ENCODE data around the gene RABL3.

RABL3 gene

GRCh38 chr3:120659834-120660233 is 82.5 kb downstream of the RABL3 start:
- no peaks in the 10 kb centered on the region for H3K27me3 ChIP-seq (ENCODE audit: insufficient read depth, low read length, poor library complexity)
- no peak for DNase-seq
- WGBS (ENCODE audit: extremely low coverage, insufficient coverage, low lambda C conversion rate) = no CpG with 5 or more reads among the region's 2 CpGs

GRCh38 chr3:120659285-120659684 is 83.0 kb downstream of the RABL3 start:
- H4K5ac ChIP-seq (ENCODE audit: low read length) = no peak overlapping the region
- H3K9ac ChIP-seq (ENCODE audit: low read length) = no peak overlapping the region
- H3K79me1 ChIP-seq (ENCODE audit: low read length) = no peaks in the 10 kb centered on the region
- no peaks in the 10 kb centered on the region for H3K79me2 ChIP-seq (ENCODE audit: control insufficient read depth, insufficient read depth, low read length)
- H3K23ac ChIP-seq (ENCODE audit: low read length) = no peak overlapping the region
- H3K4ac ChIP-seq (ENCODE audit: low read depth, low read length) = no peak overlapping the region
- no CpG with 5 or more reads among the region's 1 CpG for WGBS (ENCODE audit: extremely low coverage, insufficient coverage, low lambda C conversion rate)
- no peak overlapping the region for H2AK5ac ChIP-seq (ENCODE audit: low read length)
- H4K8ac ChIP-seq (ENCODE audit: low read depth, low read length) = no peak overlapping the region
- no peak overlapping the region for H3K4me3 ChIP-seq (ENCODE audit: low read length)
- H3K18ac ChIP-seq (ENCODE audit: low read length) = no peak overlapping the region
- DNase-seq = no peak
- no peaks in the 10 kb centered on the region for H3K4me1 ChIP-seq (ENCODE audit: control insufficient read depth, low read depth, low read length)
- H3K56ac ChIP-seq (ENCODE audit: low read length) = no peak overlapping the region
- H3K36me3 ChIP-seq (ENCODE audit: control insufficient read depth, insufficient read depth, low read length) = no peaks in the 10 kb centered on the region
- H3K4me2 ChIP-seq (ENCODE audit: low read length) = no peak overlapping the region
- H2BK5ac ChIP-seq (ENCODE audit: low read length) = no peak overlapping the region
- H3K27ac ChIP-seq (ENCODE audit: low read depth, low read length) = no peak overlapping the region
- no peaks in the 10 kb centered on the region for H3K27me3 ChIP-seq (ENCODE audit: insufficient read depth, low read length, poor library complexity)
- H2BK15ac ChIP-seq (replicated peaks; ENCODE audit: low read depth) = no peak overlapping the region
- no peak overlapping the region for H2BK120ac ChIP-seq (ENCODE audit: low read depth, low read length)

More at GRCh38 chr3:120659834-120660233, 82.5 kb downstream of the RABL3 start:
- Histone ChIP-seq H2BK15ac (replicated peaks; ENCODE audit: low read depth) (no peak overlapping the region), H3K4me3 (ENCODE audit: low read length) (no peak overlapping the region), H3K36me3 (ENCODE audit: control insufficient read depth, insufficient read depth, low read length) (no peaks in the 10 kb centered on the region), H4K5ac (ENCODE audit: low read length) (no peak overlapping the region), H4K8ac (ENCODE audit: low read depth, low read length) (no peak overlapping the region), H3K56ac (ENCODE audit: low read length) (no peak overlapping the region), H3K79me1 (ENCODE audit: low read length) (no peaks in the 10 kb centered on the region), H2AK5ac (ENCODE audit: low read length) (no peak overlapping the region), H2BK5ac (ENCODE audit: low read length) (no peak overlapping the region), H3K23ac (ENCODE audit: low read length) (no peak overlapping the region), H3K18ac (ENCODE audit: low read length) (no peak overlapping the region), H3K79me2 (ENCODE audit: control insufficient read depth, insufficient read depth, low read length) (no peaks in the 10 kb centered on the region), H3K4me2 (ENCODE audit: low read length) (no peak overlapping the region), H3K27ac (ENCODE audit: low read depth, low read length) (no peak overlapping the region), H3K9ac (ENCODE audit: low read length) (no peak overlapping the region), H3K4ac (ENCODE audit: low read depth, low read length) (no peak overlapping the region), H2BK120ac (ENCODE audit: low read depth, low read length) (no peak overlapping the region), H3K4me1 (ENCODE audit: control insufficient read depth, low read depth, low read length) (no peaks in the 10 kb centered on the region)

GRCh38 chr3:120652896-120653545 is 89.3 kb downstream of the RABL3 start:
- DNase-seq = no peak
- H3K4ac ChIP-seq (ENCODE audit: low read depth, low read length) = peak overlapping the region; percentile 48
- no peaks in the 10 kb centered on the region for H3K36me3 ChIP-seq (ENCODE audit: control insufficient read depth, insufficient read depth, low read length)
- WGBS (ENCODE audit: extremely low coverage, insufficient coverage, low lambda C conversion rate) = no CpG with 5 or more reads among the region's 5 CpGs
- H3K4me3 ChIP-seq (ENCODE audit: low read length) = no peak overlapping the region
- H3K18ac ChIP-seq (ENCODE audit: low read length) = no peak overlapping the region
- H3K4me2 ChIP-seq (ENCODE audit: low read length) = no peak overlapping the region
- no peak overlapping the region for H3K56ac ChIP-seq (ENCODE audit: low read length)
- no peak overlapping the region for H2BK120ac ChIP-seq (ENCODE audit: low read depth, low read length)
- H3K79me1 ChIP-seq (ENCODE audit: low read length) = no peaks in the 10 kb centered on the region
- H2AK5ac ChIP-seq (ENCODE audit: low read length) = no peak overlapping the region
- no peak overlapping the region for H3K23ac ChIP-seq (ENCODE audit: low read length)
- no peak overlapping the region for H2BK5ac ChIP-seq (ENCODE audit: low read length)
- no peak overlapping the region for H4K5ac ChIP-seq (ENCODE audit: low read length)
- H2BK15ac ChIP-seq (replicated peaks; ENCODE audit: low read depth) = no peak overlapping the region
- no peak overlapping the region for H3K9ac ChIP-seq (ENCODE audit: low read length)
- no peak overlapping the region for H4K8ac ChIP-seq (ENCODE audit: low read depth, low read length)
- H3K4me1 ChIP-seq (ENCODE audit: control insufficient read depth, low read depth, low read length) = no peaks in the 10 kb centered on the region
- no peak overlapping the region for H3K27ac ChIP-seq (ENCODE audit: low read depth, low read length)
- no peaks in the 10 kb centered on the region for H3K79me2 ChIP-seq (ENCODE audit: control insufficient read depth, insufficient read depth, low read length)
- H3K27me3 ChIP-seq (ENCODE audit: insufficient read depth, low read length, poor library complexity) = no peaks in the 10 kb centered on the region

GRCh38 chr3:120652281-120652680 is 90.0 kb downstream of the RABL3 start:
- H3K4me3 ChIP-seq (ENCODE audit: low read length) = no peak overlapping the region
- H3K79me1 ChIP-seq (ENCODE audit: low read length) = no peaks in the 10 kb centered on the region
- no peak for DNase-seq

GRCh38 chr3:120650311-120650710 is 92.0 kb downstream of the RABL3 start:
- H3K4me3 ChIP-seq (ENCODE audit: low read length) = no peak overlapping the region
- no peak for DNase-seq
- H3K27ac ChIP-seq (ENCODE audit: low read depth, low read length) = no peak overlapping the region
- WGBS (ENCODE audit: extremely low coverage, insufficient coverage, low lambda C conversion rate) = no CpG with 5 or more reads among the region's 2 CpGs
- H2AK5ac ChIP-seq (ENCODE audit: low read length) = no peak overlapping the region
- H3K18ac ChIP-seq (ENCODE audit: low read length) = no peak overlapping the region
- peaks cover 1% of the 10 kb centered on the region for H3K4me1 ChIP-seq (ENCODE audit: control insufficient read depth, low read depth, low read length)
- no peak overlapping the region for H4K5ac ChIP-seq (ENCODE audit: low read length)
- no peaks in the 10 kb centered on the region for H3K27me3 ChIP-seq (ENCODE audit: insufficient read depth, low read length, poor library complexity)
- no peaks in the 10 kb centered on the region for H3K79me1 ChIP-seq (ENCODE audit: low read length)
- no peak overlapping the region for H3K9ac ChIP-seq (ENCODE audit: low read length)
- H2BK5ac ChIP-seq (ENCODE audit: low read length) = no peak overlapping the region
- no peaks in the 10 kb centered on the region for H3K36me3 ChIP-seq (ENCODE audit: control insufficient read depth, insufficient read depth, low read length)
- no peak overlapping the region for H4K8ac ChIP-seq (ENCODE audit: low read depth, low read length)
- H3K4ac ChIP-seq (ENCODE audit: low read depth, low read length) = no peak overlapping the region
- H3K79me2 ChIP-seq (ENCODE audit: control insufficient read depth, insufficient read depth, low read length) = no peaks in the 10 kb centered on the region
- H2BK120ac ChIP-seq (ENCODE audit: low read depth, low read length) = no peak overlapping the region
- H3K56ac ChIP-seq (ENCODE audit: low read length) = no peak overlapping the region
- no peak overlapping the region for H3K4me2 ChIP-seq (ENCODE audit: low read length)
- H3K23ac ChIP-seq (ENCODE audit: low read length) = no peak overlapping the region
- no peak overlapping the region for H2BK15ac ChIP-seq (replicated peaks; ENCODE audit: low read depth)

More at GRCh38 chr3:120652281-120652680, 90.0 kb downstream of the RABL3 start:
- no peak overlapping the region for H2BK120ac ChIP-seq (ENCODE audit: low read depth, low read length)
- H4K5ac ChIP-seq (ENCODE audit: low read length) = no peak overlapping the region
- no peak overlapping the region for H3K18ac ChIP-seq (ENCODE audit: low read length)
- H3K4me1 ChIP-seq (ENCODE audit: control insufficient read depth, low read depth, low read length) = no peaks in the 10 kb centered on the region
- no peaks in the 10 kb centered on the region for H3K27me3 ChIP-seq (ENCODE audit: insufficient read depth, low read length, poor library complexity)
- no peak overlapping the region for H3K27ac ChIP-seq (ENCODE audit: low read depth, low read length)
- no CpG with 5 or more reads among the region's 3 CpGs for WGBS (ENCODE audit: extremely low coverage, insufficient coverage, low lambda C conversion rate)
- H2AK5ac ChIP-seq (ENCODE audit: low read length) = no peak overlapping the region
- no peak overlapping the region for H2BK5ac ChIP-seq (ENCODE audit: low read length)
- no peak overlapping the region for H3K4me2 ChIP-seq (ENCODE audit: low read length)
- H3K23ac ChIP-seq (ENCODE audit: low read length) = no peak overlapping the region
- no peaks in the 10 kb centered on the region for H3K79me2 ChIP-seq (ENCODE audit: control insufficient read depth, insufficient read depth, low read length)
- no peak overlapping the region for H2BK15ac ChIP-seq (replicated peaks; ENCODE audit: low read depth)
- H4K8ac ChIP-seq (ENCODE audit: low read depth, low read length) = no peak overlapping the region
- H3K4ac ChIP-seq (ENCODE audit: low read depth, low read length) = no peak overlapping the region
- no peak overlapping the region for H3K56ac ChIP-seq (ENCODE audit: low read length)
- no peaks in the 10 kb centered on the region for H3K36me3 ChIP-seq (ENCODE audit: control insufficient read depth, insufficient read depth, low read length)
- no peak overlapping the region for H3K9ac ChIP-seq (ENCODE audit: low read length)

GRCh38 chr3:120649830-120650233 is 92.5 kb downstream of the RABL3 start:
- H3K23ac ChIP-seq (ENCODE audit: low read length) = no peak overlapping the region
- no peak overlapping the region for H2BK15ac ChIP-seq (replicated peaks; ENCODE audit: low read depth)
- H2AK5ac ChIP-seq (ENCODE audit: low read length) = no peak overlapping the region
- no peaks in the 10 kb centered on the region for H3K79me1 ChIP-seq (ENCODE audit: low read length)
- no CpG with 5 or more reads among the region's 3 CpGs for WGBS (ENCODE audit: extremely low coverage, insufficient coverage, low lambda C conversion rate)
- H3K18ac ChIP-seq (ENCODE audit: low read length) = no peak overlapping the region
- no peak overlapping the region for H3K4me2 ChIP-seq (ENCODE audit: low read length)
- no peaks in the 10 kb centered on the region for H3K36me3 ChIP-seq (ENCODE audit: control insufficient read depth, insufficient read depth, low read length)
- no peak overlapping the region for H3K56ac ChIP-seq (ENCODE audit: low read length)
- no peak overlapping the region for H3K27ac ChIP-seq (ENCODE audit: low read depth, low read length)
- H3K9ac ChIP-seq (ENCODE audit: low read length) = no peak overlapping the region
- H3K4me3 ChIP-seq (ENCODE audit: low read length) = no peak overlapping the region
- no peak overlapping the region for H2BK5ac ChIP-seq (ENCODE audit: low read length)
- no peak overlapping the region for H2BK120ac ChIP-seq (ENCODE audit: low read depth, low read length)
- no peaks in the 10 kb centered on the region for H3K27me3 ChIP-seq (ENCODE audit: insufficient read depth, low read length, poor library complexity)
- H3K79me2 ChIP-seq (ENCODE audit: control insufficient read depth, insufficient read depth, low read length) = no peaks in the 10 kb centered on the region
- no peak overlapping the region for H4K5ac ChIP-seq (ENCODE audit: low read length)
- H4K8ac ChIP-seq (ENCODE audit: low read depth, low read length) = no peak overlapping the region
- DNase-seq = no peak
- H3K4me1 ChIP-seq (ENCODE audit: control insufficient read depth, low read depth, low read length) = peaks cover 4% of the 10 kb centered on the region
- H3K4ac ChIP-seq (ENCODE audit: low read depth, low read length) = no peak overlapping the region

Data from mesendoderm (in vitro differentiated cells).